Stimulated activated CD8-positive, alpha-beta memory T cell treated with anti-CD3 and anti-CD28 coated beads, Interleukin-7, amount 100 ng/mL, for 48 hours (primary cell): ENCODE measurements around the gene KRT76.

Source experiments
- DNase-seq, 2 donors: peaks; one replicate each; pipeline ENCODE4 v3.0.0-alpha.2; 2020; ENCODE audit warnings: low read depth in 1 of 2; ENCODE audit errors: extremely low read depth in 1 of 2

The KRT76 gene

GRCh38 chr12:52776913-52777395 is at the start of gene KRT76:
KRT76 (minus strand) TSS chr12:52777345; CDS start chr12:52777291, 54 bp downstream.
- DNase-seq: no peak

GRCh38 chr12:52825961-52826360 is 48.8 kb upstream of the KRT76 start:
- no peak for DNase-seq

GRCh38 chr12:52824741-52825410 is 47.7 kb upstream of the KRT76 start:
- DNase-seq: no peak

- DNase-seq: no peak
Observed at GRCh38 chr12:52823761-52824450, 46.8 kb upstream of the KRT76 start.

- no peak for DNase-seq
Observed at GRCh38 chr12:52822771-52823510, 45.8 kb upstream of the KRT76 start.

- no peak for DNase-seq
Observed at GRCh38 chr12:52821826-52822660, 44.9 kb upstream of the KRT76 start.

- DNase-seq: no peak
Observed at GRCh38 chr12:52821071-52821730, 44.1 kb upstream of the KRT76 start.

- DNase-seq: no peak
Observed at GRCh38 chr12:52820521-52820920, 43.4 kb upstream of the KRT76 start.

- no peak for DNase-seq
Observed at GRCh38 chr12:52819731-52820510, 42.8 kb upstream of the KRT76 start.

- no peak for DNase-seq
Observed at GRCh38 chr12:52818887-52819420, 41.8 kb upstream of the KRT76 start.

- DNase-seq: no peak
Observed at GRCh38 chr12:52818388-52818787, 41.2 kb upstream of the KRT76 start.

GRCh38 chr12:52817699-52818238 is 40.6 kb upstream of the KRT76 start:
- no peak for DNase-seq

- DNase-seq: no peak
Observed at GRCh38 chr12:52817003-52817698, 40.0 kb upstream of the KRT76 start.

- no peak for DNase-seq
Observed at GRCh38 chr12:52815676-52816588, 38.8 kb upstream of the KRT76 start.

- DNase-seq: no peak
Observed at GRCh38 chr12:52815161-52815560, 38.0 kb upstream of the KRT76 start.

- DNase-seq: no peak
Observed at GRCh38 chr12:52814710-52815155, 37.6 kb upstream of the KRT76 start.
